Measurements from ENCODE around the gene ARHGAP30.
"Not testable (repeated sequence)": the region's sequence is repeated elsewhere in the genome, so short reads cannot be mapped to it uniquely, and the experiment has no call there.

ARHGAP30 gene, protein sequence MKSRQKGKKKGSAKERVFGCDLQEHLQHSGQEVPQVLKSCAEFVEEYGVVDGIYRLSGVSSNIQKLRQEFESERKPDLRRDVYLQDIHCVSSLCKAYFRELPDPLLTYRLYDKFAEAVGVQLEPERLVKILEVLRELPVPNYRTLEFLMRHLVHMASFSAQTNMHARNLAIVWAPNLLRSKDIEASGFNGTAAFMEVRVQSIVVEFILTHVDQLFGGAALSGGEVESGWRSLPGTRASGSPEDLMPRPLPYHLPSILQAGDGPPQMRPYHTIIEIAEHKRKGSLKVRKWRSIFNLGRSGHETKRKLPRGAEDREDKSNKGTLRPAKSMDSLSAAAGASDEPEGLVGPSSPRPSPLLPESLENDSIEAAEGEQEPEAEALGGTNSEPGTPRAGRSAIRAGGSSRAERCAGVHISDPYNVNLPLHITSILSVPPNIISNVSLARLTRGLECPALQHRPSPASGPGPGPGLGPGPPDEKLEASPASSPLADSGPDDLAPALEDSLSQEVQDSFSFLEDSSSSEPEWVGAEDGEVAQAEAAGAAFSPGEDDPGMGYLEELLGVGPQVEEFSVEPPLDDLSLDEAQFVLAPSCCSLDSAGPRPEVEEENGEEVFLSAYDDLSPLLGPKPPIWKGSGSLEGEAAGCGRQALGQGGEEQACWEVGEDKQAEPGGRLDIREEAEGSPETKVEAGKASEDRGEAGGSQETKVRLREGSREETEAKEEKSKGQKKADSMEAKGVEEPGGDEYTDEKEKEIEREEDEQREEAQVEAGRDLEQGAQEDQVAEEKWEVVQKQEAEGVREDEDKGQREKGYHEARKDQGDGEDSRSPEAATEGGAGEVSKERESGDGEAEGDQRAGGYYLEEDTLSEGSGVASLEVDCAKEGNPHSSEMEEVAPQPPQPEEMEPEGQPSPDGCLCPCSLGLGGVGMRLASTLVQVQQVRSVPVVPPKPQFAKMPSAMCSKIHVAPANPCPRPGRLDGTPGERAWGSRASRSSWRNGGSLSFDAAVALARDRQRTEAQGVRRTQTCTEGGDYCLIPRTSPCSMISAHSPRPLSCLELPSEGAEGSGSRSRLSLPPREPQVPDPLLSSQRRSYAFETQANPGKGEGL
- total RNA-seq = 466 to 478 reads per million in 2 donors

DNA sequence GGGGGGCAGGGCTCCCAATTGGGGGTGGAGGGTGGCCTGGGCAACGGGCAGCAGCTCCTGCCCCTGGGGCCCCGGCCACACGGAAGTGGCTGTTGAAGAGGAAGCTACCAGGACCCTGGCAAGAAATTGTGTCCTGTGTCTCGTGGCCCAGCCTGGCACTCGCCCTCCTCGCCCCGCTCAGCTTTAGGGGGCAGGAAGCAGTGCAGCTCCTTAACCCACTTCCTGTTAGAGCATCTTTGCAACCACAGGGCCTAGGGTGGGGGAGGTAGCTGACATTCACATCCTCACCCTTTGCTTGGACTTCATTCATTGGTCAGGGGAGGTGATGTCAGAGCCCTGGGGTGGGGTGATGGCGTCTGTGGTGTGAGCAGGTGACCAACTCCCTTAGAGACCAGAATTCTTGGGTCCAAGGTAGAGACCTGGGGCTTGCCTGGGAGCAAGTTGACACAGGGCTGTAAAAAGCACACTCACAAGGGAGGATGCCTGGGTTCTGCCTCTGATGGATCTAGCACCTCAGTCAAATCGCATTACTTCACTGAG, at the start of gene ARHGAP30:
Gene ARHGAP30 (minus strand): TSS at position 161 of the 540 bp plus-strand sequence. CDS start 267 bp downstream, outside the sequence.
- DNase-seq = peak; percentile 54

DNA sequence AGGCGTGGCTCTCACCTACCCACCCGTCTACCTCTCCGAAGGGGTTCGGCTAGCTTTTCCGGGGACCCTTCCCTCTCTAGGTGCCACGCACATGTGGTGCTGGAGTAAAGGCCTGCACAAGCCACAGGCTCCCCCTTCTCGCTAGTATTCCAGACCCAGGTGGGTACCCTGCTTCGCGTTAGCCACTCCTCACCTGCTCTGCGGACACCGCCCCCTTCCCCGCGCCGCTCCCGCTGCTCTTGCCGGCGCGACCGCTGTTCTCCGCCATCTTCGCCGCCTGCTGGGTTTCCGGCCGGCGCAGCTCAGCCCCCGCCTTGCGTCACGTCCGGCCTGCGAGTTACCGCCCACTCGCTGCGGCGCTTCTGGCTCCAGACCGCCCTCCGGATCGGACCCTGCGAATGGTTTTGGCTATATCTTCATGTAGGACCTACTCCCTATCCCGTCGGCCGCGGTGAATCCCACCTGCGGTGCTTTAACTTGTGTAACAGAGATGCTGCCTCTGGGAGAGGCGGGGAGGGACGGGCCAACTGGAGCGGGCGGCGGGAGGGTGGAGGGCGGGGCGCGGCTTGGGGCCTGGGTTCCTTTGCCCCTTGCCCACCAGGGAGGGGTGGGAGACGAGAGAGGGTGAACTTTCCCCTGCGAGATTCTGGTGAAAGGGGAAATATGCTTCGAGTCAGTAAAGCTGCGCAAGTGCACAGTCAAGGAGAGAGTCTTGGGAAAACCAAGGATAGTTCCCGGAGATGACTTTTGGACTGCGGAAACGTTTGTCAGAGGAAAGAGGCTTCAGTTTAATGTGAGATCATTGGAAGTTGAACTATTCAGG, 48.3 kb upstream of the ARHGAP30 start, which contains the start of the genes NIT1 and PFDN2:
Gene NIT1 (plus strand): TSS at position 347 of the 823 bp plus-strand sequence. CDS start 72 bp downstream, at position 419.
Gene PFDN2 (minus strand): TSS at position 279 of the 823 bp plus-strand sequence. CDS start 11 bp downstream, at position 268.
- peak; percentile 75 for DNase-seq

DNA sequence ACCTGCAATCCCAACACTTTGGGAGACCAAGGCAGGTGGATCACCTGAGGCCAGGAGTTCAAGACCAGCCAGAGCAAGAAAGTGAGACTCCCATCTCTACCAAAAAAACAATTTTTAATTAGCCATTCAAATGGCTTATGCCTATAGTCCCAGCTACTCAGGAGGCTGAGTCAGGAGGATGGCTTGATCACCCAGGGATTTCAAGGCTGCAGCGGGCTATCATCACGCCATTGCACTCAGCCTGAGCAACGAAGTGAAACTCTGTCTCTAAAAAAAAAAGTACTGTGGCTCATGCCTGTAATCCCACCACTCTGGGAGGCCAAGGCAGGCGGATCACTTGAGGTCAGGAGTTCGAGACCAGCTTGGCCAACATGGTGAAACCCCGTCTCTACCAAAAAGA, 46.3 kb upstream of the ARHGAP30 start:
- not testable (repeated sequence) for DNase-seq

DNA sequence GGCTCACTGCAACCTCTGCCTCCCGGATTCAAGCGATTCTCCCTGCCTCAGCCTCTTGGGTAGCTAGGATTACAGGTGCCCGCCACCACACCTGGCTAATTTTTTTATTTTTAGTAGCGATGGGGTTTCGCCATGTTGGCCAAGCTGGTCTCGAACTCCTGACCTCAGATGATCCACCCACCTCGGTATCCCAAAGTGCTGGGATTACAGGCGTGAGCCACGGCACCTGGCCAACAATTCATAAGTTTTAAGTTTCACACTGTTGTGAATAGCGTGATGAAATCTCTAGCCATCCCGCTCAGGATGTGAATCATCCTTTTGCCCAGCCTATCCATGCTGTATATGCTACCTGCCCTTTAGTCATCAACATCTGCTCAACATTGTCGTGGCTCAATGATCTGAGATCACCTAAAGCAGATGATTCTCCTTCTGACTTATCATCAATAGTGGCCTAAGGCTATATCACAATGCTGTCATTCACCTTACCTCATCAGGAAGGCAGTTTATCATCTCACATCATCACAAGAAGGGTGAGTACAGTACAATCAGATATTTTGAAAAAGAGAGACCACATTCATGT, 45.5 kb upstream of the ARHGAP30 start:
- DNase-seq = no peak

DNA sequence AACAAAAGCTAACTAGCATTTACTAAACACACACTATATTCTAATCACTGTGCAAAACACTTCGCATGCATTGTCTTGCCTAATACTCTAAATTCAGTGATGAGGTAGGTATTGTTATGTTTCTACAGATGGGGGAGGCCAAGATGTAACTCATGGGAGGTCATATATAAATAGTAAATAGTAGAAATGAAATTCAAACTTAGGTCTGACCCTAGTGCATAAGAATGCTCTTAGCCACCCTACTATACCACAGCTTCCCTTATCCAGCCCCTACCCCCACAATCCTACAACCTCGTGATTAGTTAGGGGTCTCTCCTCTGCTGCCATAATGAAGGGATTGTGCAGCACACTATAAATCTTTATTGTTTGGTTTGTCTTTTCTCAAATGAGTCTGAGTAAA, 44.9 kb upstream of the ARHGAP30 start:
- no peak for DNase-seq

DNA sequence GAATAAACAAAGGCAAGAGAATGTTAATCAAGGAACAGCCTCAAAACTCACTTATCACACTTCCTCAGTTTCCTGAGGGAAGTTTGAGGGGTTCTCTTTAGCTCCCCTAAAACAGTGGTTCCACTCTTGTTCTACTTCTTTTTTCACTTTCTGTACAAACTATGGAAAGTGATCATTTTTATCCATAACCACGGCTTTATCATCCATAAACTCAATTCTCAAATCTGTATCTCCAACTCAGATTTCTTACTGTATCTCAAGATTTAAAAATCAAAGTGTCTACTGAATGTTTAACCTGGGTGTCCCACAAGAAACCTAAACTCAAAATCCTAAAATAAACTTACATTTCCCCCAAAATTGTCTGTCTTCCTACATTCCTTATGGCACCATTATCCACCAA, 44.2 kb upstream of the ARHGAP30 start:
- DNase-seq = no peak

DNA sequence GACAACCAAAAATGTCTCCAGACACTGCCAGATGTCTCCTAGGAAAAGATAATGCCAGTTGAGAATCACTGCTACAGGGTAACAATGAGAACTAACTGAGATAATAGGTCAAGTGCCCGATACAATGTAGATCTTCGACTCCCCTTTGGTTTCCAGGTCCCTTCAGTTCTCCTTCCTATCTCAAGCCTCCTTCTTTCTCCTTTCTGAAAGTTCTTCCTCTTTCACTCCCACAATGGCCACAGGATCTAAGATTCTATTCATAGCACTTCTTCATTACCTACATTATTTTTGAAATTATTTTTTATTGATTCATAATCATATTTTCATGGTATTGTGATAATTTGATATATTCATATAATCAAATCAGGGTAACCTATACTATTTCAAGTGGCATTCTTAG, 41.8 kb upstream of the ARHGAP30 start:
- no peak for DNase-seq

DNA sequence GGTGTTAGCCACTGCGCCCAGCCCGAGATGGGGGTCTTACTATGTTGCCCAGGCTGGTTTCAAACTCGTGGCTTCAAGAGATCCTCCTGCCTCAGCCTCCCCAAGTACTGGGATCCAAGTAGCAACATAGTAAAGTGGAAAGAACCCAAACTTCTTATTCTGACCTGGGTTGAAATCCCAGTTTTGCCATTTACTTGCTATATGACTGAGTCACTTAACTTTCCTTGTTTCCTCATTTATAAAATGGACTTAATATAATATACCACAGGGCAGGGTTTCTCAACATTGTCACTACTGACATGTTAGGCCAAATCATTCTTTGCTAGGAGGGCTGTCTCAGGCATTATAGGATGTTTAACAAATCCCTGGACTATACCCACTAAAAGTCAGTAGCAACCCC, 41.4 kb upstream of the ARHGAP30 start:
- no peak for DNase-seq

DNA sequence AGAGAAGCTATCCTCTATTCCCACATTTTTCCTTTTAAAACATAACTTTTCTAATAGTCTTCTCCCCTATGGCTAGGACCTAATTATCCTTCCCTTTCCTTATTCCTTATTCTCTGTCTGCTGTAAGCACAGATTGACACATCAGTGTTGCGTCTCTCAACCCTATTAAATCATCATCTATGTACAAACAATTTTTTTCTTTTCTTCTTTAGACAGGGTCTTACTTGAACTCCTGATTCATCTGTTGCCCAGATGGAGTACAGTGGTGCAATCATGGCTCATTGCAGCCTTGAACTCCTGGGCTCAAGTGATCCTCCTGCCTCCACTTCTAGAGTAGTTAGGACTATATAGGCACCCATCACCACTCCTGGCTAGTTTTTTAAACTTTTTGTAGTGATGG, 36.7 kb upstream of the ARHGAP30 start:
- no peak for DNase-seq

DNA sequence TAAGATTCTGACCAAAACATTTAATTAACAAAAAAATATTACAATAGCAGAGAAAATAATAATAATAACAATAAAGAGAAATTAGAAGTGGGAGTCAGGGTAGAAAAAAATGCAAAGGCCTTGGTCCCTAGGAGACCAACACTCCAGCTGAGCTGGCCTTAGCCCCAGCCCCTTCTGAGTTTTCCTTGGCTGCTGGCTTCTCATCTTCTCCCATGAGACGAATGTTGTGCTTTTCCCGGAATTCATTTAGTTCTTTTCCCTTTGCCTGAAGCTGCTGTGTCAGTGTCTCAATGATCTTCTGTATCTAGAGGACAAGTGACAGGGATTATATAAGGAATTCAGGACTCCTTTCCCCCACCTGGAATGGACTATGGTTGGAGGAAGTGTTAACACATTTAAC, 30.9 kb upstream of the ARHGAP30 start:
- no peak for DNase-seq

DNA sequence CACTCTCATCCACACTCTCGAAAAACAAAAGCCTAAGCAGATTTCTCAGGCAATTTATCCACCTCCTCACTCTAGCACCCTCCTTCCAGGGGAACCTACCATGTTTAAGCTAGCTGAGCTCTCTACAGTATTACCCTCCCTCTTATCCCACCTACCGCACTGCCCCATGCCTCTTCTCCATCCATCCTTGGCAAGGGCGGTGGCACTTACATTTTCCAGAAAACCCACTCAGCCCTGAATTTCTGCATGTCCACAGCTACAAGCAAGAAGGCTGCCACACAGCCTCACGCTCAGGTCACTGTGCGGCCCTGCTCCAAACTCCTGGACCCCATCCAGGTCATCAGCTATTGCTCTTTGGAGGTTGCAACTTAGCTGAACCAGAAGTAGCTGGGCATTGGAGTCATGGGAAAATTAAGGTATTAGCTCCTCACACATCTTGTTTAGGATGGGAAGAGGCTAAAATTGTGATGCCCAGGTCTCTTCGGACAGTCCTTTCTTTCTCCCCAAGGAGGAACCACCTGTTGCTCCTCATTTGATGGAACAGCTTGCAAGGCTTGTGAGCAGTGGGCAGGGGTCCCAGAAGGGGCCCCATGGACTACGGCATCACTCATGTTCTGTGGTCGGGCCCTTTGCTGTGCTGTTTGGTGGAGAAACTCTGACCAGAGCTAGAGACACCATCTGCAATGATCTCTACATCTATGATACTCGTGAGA, 29.6 kb upstream of the ARHGAP30 start:
- no peak for DNase-seq

DNA sequence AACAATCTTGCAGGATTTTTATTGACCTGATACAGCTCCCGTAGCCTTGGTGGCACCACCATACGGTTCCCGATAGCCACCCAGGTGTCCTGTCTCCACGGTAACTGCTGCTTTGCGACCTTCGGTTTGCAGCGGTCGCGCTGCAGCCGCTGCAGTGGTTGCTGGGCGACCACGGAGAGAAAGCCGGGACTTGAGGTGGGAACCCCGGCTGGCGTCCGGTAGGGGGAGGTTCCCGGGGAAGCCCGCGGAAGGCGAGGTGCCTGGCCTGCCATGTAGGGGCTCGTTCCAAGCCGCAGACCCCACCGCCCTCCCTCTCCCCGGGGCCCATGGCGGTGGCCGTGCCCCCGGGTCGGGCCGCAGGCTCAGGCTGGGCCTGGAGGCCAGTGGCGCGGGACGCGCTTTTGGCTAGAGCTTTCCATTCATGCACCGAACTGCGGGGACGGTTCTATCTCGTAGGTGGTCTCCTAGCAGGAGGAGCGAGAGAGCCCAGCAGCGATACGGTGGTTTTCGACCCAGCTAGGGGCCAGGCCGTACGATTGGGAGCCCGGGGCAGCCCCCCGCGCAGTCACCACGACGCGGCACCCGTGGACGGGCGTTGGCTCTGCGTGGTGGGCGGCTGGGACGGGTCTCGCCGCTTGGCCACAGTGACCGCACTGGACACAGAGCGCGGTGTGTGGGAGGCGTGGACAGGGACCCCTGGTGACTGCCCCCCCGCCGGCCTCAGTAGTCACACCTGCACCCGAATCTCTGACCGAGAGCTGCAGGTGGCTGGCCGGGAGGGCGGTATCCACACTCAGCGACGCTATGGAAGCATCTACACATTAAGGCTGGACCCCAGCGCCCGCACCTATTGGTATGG, 28.7 kb upstream of the ARHGAP30 start, which contains the start of gene KLHDC9:
Gene KLHDC9 (plus strand): TSS at position 152 of the 859 bp plus-strand sequence. CDS start 175 bp downstream, at position 327.
- peak; percentile 56 for DNase-seq

DNA sequence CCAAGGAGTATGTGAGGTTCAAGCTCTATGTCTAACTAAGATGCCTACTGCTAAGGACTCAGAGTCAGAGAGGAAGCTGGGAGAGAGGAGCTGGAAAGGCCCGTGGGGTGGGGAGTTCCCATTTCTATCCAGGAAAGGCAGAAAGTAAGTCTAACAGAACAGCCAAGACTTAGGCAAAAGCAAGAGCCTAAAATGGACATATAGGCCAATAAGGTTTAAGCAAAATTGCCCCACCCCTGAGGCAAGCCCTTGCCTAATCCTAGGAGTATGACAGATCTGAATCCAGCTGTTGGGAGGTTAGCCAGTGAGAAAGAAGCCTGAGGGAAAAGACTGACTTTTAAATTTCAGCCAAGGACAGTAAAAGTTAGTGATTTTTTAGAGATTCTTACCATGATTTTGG, 26.8 kb upstream of the ARHGAP30 start:
- DNase-seq = no peak

DNA sequence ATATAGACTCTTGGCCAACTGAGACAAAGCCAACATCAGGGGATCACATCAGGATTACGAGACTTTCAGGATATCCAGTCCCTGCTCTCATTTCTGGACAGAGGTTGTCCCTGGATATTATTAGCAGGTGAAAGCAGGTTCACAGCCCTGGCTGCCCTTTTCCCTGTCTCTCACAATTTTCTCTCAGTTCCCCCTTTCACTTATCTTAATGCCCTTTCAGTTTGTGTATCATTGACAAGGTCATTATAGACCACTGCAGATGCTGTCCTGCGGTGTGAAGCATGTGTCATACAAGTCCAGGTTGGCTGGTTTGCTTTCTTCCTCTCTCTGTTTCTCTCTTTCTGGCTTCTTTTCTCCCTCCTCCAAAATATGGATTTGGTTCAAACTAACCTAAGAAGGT, 26.3 kb upstream of the ARHGAP30 start:
- no peak for DNase-seq

DNA sequence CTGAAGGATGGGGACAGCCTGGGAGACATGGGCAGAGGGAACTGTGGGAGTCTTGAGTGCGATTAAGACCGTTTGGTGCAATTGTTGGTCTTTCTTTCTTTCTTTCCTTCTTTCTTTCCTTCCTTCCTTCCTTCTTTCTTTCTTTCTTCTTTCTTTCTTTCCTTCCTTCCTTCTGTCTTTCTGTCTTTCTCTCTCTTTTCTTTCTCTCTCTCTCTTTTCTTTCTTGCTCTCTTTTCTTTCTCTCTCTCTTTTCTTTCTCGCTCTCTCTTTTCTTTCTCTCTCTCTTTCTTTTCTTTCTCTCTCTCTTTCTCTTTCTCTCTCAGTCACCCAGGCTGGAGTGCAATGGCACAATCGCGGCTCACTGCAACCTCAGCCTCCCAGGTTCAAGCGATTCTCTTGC, 25.5 kb upstream of the ARHGAP30 start:
- no peak for DNase-seq

DNA sequence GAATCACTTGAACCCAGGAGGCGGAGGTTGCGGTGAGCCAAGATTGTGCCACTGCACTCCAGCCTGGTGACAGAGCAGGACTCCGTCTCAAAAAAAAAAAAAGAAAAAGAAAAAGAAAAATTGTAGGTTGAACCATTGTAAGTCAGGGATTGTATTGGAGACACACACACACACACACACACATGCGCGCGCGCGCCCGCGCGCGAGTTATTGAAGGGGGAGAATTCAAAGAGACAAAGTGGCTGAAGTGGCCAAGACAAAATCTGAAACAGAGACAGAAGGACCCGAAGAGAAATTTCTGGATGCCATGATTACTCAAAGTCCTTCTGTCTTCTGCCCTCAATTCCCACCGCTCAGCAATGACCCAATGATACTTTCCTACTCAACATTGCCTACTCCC, 24.8 kb upstream of the ARHGAP30 start:
- no peak for DNase-seq

DNA sequence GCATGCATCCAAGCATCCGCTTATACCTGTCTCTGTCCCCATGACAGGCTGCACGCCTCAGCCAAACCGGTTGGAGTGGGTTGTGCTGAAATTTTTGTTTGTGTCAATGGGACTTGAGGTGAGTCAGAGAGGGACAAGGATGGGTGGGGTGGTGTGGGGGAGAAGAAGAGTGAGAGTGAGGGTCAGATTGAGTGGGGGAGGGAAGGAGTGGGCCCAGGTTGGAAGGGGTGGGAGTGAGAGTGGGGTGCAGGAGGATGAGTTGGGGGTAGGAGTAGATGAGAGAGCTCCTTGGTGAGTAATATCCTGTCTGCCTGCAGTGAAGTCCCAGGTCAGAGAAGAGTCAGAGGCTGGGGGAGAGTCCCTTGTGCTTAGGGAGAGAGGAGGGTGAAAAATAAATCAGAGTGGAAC, 22.9 kb upstream of the ARHGAP30 start:
- DNase-seq = no peak

DNA sequence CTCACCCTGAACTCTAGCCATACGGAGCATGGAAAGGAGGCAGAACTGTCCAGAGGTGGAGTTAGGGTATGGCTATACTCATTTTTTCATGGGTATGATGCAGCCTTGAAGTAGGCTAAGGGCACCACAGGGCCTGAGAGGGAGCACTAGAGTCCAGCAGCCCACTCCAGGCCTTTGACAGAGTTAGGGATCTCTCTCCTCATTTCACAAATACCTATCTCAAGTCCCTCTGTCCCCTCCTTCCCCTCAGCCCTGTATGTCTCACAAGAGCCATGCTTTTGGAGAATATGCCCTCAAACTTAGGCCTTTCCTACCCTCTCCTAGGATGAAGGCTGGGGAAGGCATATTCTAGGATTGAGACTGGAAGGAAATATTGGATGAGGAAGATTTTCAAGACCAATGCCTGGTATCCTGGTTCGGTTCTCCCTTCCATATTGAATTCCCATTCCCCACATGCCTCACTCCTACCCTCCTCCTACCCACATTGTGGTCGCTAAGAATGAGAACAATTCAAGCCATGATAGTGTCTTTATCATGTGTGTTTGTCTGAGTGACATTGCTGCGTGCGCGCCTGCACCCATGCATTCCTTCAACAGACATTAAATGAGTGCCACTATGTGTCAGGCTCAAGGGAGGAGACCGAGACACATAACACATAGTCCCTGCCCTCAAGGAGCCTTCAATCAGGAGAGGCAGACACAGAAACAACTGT, 22.3 kb upstream of the ARHGAP30 start:
- DNase-seq = no peak

DNA sequence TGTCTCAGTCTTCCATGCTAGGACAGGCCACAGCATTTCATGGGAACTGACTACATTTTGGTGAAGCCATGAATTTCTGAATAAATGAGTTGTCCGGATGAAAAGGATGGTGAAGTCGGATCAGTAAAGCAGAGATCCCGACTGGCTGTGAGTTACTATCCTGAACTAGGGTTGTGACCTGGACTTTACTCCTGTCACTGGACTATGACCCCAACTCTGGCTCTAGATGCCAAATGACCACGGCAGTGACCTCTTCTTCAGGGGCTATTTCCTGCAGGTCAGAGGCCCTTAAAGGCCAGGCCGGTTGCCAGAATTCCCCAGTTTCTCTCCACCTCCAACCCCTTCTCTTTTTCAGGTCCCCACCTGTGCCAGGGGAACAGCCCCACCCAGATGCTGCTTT, 21.4 kb upstream of the ARHGAP30 start:
- DNase-seq = no peak
